ENCODE results near the gene KCNJ6. TPM values are rescaled to one million over a fixed set of nuclear protein-coding genes. Genes with fewer than 3 reads are reported as not detected.

KCNJ6 gene
- total RNA-seq, 2 experiments from 2014 or later = not detected

- Histone ChIP-seq H3K79me2 (ENCODE audit: insufficient read depth, low read depth, low read length) (no peaks in the 10 kb centered on the region), H2AFZ (ENCODE audit: low read length) (no peak overlapping the region), H3K4me1 (ENCODE audit: insufficient read depth, low read length, poor library complexity, severe bottlenecking) (no peaks in the 10 kb centered on the region), H3K27ac (ENCODE audit: low read depth, low read length, poor library complexity, severe bottlenecking) (no peak overlapping the region), H4K20me1 (ENCODE audit: insufficient read depth, low read length) (no peaks in the 10 kb centered on the region), H3K4me3 (ENCODE audit: low read depth, low read length, poor library complexity, severe bottlenecking) (no peak overlapping the region), H3K4me2 (ENCODE audit: low read length) (no peak overlapping the region), H3K9me3 (ENCODE audit: low read length) (no peaks in the 10 kb centered on the region), H3K9me2 (ENCODE audit: insufficient read depth, low read length) (no peaks in the 10 kb centered on the region), H3K36me3 (ENCODE audit: insufficient read depth, low read length) (no peaks in the 10 kb centered on the region)
- ChIA-PET POLR2A (no interaction called here), CTCF (ENCODE audit: unreplicated experiment) (no interaction called here)
- no peak for DNase-seq (ENCODE audit: low spot score)
- BruUV-seq (replicated peaks) = no TSS peak
- intact Hi-C loops (cut with micrococcal nuclease; ENCODE audit: unreplicated experiment) = no loop called here
- no peak for TF ChIP-seq CTCF (conservative IDR thresholded peaks at IDR 0.05; ENCODE audit: low read length)
- TF ChIP-seq EZH2phosphoT487 (IDR thresholded peaks at IDR 0.05; ENCODE audit: borderline replicate concordance, low read depth, low read length) = no peak
Measured at GRCh38 chr21:37958537-37958936, 42.3 kb upstream of the KCNJ6 start.

GRCh38 chr21:37956772-37957171, 40.5 kb upstream of the KCNJ6 start:
- no peaks in the 10 kb centered on the region for H3K4me1 ChIP-seq (ENCODE audit: insufficient read depth, low read length, poor library complexity, severe bottlenecking)
- CTCF ChIA-PET (ENCODE audit: unreplicated experiment) = no interaction called here
- H3K36me3 ChIP-seq (ENCODE audit: insufficient read depth, low read length) = no peaks in the 10 kb centered on the region
- no TSS peak for BruUV-seq (replicated peaks)
- H3K9me2 ChIP-seq (ENCODE audit: insufficient read depth, low read length) = no peaks in the 10 kb centered on the region
- no peaks in the 10 kb centered on the region for H3K9me3 ChIP-seq (ENCODE audit: low read length)
- H3K4me2 ChIP-seq (ENCODE audit: low read length) = no peak overlapping the region
- no peak overlapping the region for H3K27ac ChIP-seq (ENCODE audit: low read depth, low read length, poor library complexity, severe bottlenecking)
- H3K4me3 ChIP-seq (ENCODE audit: low read depth, low read length, poor library complexity, severe bottlenecking) = no peak overlapping the region
- H3K79me2 ChIP-seq (ENCODE audit: insufficient read depth, low read depth, low read length) = no peaks in the 10 kb centered on the region
- TF ChIP-seq CTCF (conservative IDR thresholded peaks at IDR 0.05; ENCODE audit: low read length) (no peak), EZH2phosphoT487 (IDR thresholded peaks at IDR 0.05; ENCODE audit: borderline replicate concordance, low read depth, low read length) (no peak)
- no peak for DNase-seq (ENCODE audit: low spot score)
- intact Hi-C loops (cut with micrococcal nuclease; ENCODE audit: unreplicated experiment) = no loop called here
- POLR2A ChIA-PET = no interaction called here
- H2AFZ ChIP-seq (ENCODE audit: low read length) = no peak overlapping the region
- no peaks in the 10 kb centered on the region for H4K20me1 ChIP-seq (ENCODE audit: insufficient read depth, low read length)

- no peak for TF ChIP-seq CTCF (conservative IDR thresholded peaks at IDR 0.05; ENCODE audit: low read length)
- TF ChIP-seq EZH2phosphoT487 (IDR thresholded peaks at IDR 0.05; ENCODE audit: borderline replicate concordance, low read depth, low read length) = no peak
- POLR2A ChIA-PET = no interaction called here
- H3K4me2 ChIP-seq (ENCODE audit: low read length) = no peak overlapping the region
- H3K27ac ChIP-seq (ENCODE audit: low read depth, low read length, poor library complexity, severe bottlenecking) = no peak overlapping the region
- H3K79me2 ChIP-seq (ENCODE audit: insufficient read depth, low read depth, low read length) = no peaks in the 10 kb centered on the region
- DNase-seq (ENCODE audit: low spot score) = no peak
- no TSS peak for BruUV-seq (replicated peaks)
- no peak overlapping the region for H3K4me3 ChIP-seq (ENCODE audit: low read depth, low read length, poor library complexity, severe bottlenecking)
- no peaks in the 10 kb centered on the region for H3K36me3 ChIP-seq (ENCODE audit: insufficient read depth, low read length)
- H3K4me1 ChIP-seq (ENCODE audit: insufficient read depth, low read length, poor library complexity, severe bottlenecking) = no peaks in the 10 kb centered on the region
- H4K20me1 ChIP-seq (ENCODE audit: insufficient read depth, low read length) = no peaks in the 10 kb centered on the region
- H3K9me3 ChIP-seq (ENCODE audit: low read length) = no peaks in the 10 kb centered on the region
- CTCF ChIA-PET (ENCODE audit: unreplicated experiment) = no interaction called here
- intact Hi-C loops (cut with micrococcal nuclease; ENCODE audit: unreplicated experiment) = no loop called here
- H2AFZ ChIP-seq (ENCODE audit: low read length) = no peak overlapping the region
- no peaks in the 10 kb centered on the region for H3K9me2 ChIP-seq (ENCODE audit: insufficient read depth, low read length)
Measured at GRCh38 chr21:37945036-37945435, 28.8 kb upstream of the KCNJ6 start.
